Sigmoid colon (tissue), 4 donors: ENCODE data around the gene TMEM139.
A peak's percentile ranks its signal among the peaks of the same experiment; 100 is the strongest.

ENCODE experiments used
- EP300 ChIP-seq, 4 donors: sonication (generic); formaldehyde crosslinking; IDR thresholded peaks; one replicate each; pipeline ENCODE4 v1.6.1; 2017; ENCODE audit warnings: antibody characterized with exemption in 4 of 4
- TF ChIP-seq, protein P1 (sequence below), 4 experiments: fragments of 450-650 bp in 3 of 4; fragments of 200-600 bp in 1 of 4; IDR thresholded peaks; one replicate each; pipeline ENCODE4 v1.5.1; 2016 to 2019; ENCODE audit warnings: antibody characterized with exemption in 4 of 4, mild to moderate bottlenecking in 3 of 4, moderate library complexity in 2 of 4

GRCh38 chr7:143299840-143300239 is 15.1 kb downstream of the TMEM139 start:
- TF ChIP-seq EP300 (IDR thresholded peaks at IDR 0.05): no peak
- TF ChIP-seq, protein P1, sequence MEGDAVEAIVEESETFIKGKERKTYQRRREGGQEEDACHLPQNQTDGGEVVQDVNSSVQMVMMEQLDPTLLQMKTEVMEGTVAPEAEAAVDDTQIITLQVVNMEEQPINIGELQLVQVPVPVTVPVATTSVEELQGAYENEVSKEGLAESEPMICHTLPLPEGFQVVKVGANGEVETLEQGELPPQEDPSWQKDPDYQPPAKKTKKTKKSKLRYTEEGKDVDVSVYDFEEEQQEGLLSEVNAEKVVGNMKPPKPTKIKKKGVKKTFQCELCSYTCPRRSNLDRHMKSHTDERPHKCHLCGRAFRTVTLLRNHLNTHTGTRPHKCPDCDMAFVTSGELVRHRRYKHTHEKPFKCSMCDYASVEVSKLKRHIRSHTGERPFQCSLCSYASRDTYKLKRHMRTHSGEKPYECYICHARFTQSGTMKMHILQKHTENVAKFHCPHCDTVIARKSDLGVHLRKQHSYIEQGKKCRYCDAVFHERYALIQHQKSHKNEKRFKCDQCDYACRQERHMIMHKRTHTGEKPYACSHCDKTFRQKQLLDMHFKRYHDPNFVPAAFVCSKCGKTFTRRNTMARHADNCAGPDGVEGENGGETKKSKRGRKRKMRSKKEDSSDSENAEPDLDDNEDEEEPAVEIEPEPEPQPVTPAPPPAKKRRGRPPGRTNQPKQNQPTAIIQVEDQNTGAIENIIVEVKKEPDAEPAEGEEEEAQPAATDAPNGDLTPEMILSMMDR (IDR thresholded peaks at IDR 0.05): peak in 2 of 4 experiments; percentile 26 to 51
